ENCODE measurements around the gene CCDC82. TPM values are rescaled to one million over a fixed set of nuclear protein-coding genes. Genes with fewer than 3 reads are reported as not detected.

CCDC82 gene
- total RNA-seq, 1 donor from 2014 or later, result 25.5 TPM

DNA sequence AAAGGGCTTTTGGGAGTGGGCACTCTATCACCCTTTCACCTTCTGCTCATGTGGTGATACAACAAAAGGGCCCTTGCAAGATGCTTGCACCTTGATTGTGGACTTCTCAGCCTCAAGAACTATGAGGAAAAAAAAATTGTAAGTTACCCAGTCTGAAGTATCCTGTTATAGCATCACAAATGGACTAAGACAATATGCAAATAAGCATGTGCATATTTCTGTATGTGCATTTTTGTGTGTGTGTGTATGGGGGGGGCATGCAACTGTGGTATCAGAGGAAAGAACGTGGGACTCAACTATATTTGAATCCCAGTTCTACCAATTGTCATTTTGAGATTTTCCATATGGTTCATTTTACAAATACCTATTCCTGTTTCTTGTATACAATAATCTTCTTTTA lies 11.0 kb upstream of the CCDC82 start:
- H3K27me3 ChIP-seq (ENCODE audit: control insufficient read depth, insufficient read depth, low read length), result no peaks in the 10 kb centered on the region
- no peaks in the 10 kb centered on the region for H3K36me3 ChIP-seq (ENCODE audit: control insufficient read depth, insufficient read depth, low read length)
- no peak for DNase-seq (ENCODE audit: low read depth)
- TF ChIP-seq CTCF (IDR thresholded peaks at IDR 0.05; ENCODE audit: insufficient read depth, low read length, poor library complexity, severe bottlenecking), result no peak
- no peak overlapping the region for H3K4me3 ChIP-seq (ENCODE audit: low read depth, low read length)

DNA sequence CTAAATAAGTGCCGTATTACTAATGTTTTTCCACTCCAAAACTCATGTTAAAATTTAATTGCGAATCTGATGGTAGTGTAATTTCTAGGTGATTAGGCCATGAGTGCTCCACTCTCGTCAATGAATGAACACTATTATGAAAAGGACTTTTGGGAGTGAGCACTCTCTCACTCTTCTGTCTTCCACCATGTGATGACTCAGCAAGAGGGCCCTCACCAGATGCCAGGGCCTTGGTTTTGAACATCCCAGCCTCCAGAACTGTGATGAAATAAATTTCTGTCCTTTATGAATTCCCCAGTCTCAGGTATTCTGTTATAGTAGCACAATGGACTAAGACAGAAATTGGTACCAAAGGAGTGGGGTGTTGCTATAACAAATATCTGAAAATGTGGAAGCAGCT lies 8.2 kb upstream of the CCDC82 start:
- Histone ChIP-seq H3K36me3 (ENCODE audit: control insufficient read depth, insufficient read depth, low read length) (no peaks in the 10 kb centered on the region), H3K27me3 (ENCODE audit: control insufficient read depth, insufficient read depth, low read length) (no peaks in the 10 kb centered on the region), H3K4me3 (ENCODE audit: low read depth, low read length) (no peak overlapping the region)
- no peak for DNase-seq (ENCODE audit: low read depth)
- no peak for TF ChIP-seq CTCF (IDR thresholded peaks at IDR 0.05; ENCODE audit: insufficient read depth, low read length, poor library complexity, severe bottlenecking)

DNA sequence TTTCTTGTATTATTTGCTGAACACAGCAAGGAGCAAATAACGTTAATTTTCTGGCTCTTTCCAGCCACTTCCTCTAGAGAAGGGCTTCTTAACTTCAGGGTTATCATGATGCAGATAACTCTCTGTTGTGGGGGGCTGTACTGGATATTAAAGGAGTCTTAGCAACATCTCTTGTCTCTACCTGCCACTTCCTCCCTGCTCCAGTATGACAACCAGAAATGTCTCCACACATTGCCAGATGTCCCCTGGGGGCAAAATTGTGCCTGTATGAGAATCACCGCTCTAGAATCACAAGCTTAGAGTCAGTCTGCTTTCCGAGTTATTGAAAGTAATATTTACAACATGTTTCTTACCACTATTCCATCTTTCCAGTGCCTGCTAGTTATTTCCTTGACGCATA lies 6.9 kb upstream of the CCDC82 start:
- H3K4me3 ChIP-seq (ENCODE audit: low read depth, low read length), result no peak overlapping the region
- no peaks in the 10 kb centered on the region for H3K36me3 ChIP-seq (ENCODE audit: control insufficient read depth, insufficient read depth, low read length)
- no peak for DNase-seq (ENCODE audit: low read depth)
- no peaks in the 10 kb centered on the region for H3K27me3 ChIP-seq (ENCODE audit: control insufficient read depth, insufficient read depth, low read length)
- no peak for TF ChIP-seq CTCF (IDR thresholded peaks at IDR 0.05; ENCODE audit: insufficient read depth, low read length, poor library complexity, severe bottlenecking)

DNA sequence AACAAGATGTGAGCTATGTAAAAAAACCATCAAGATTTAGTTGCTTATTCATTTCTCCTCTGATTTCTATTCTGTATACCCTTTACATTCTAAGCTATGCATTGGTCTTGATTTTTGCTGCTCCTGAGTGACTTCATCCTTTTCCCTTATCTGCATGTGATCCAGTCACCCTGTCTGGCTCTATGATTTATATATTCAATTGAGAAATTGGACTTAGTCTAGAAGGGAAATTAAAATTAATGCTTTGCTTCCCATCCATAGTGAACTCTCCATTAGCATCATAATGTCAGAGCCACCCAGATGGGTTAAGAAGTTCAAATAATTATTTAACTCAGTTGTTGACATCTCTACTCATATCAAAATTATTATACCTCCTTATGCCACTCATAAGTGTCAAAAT lies 5.1 kb upstream of the CCDC82 start:
- Histone ChIP-seq H3K4me3 (ENCODE audit: low read depth, low read length) (no peak overlapping the region), H3K27me3 (ENCODE audit: control insufficient read depth, insufficient read depth, low read length) (no peaks in the 10 kb centered on the region), H3K36me3 (ENCODE audit: control insufficient read depth, insufficient read depth, low read length) (no peaks in the 10 kb centered on the region)
- DNase-seq (ENCODE audit: low read depth), result no peak
- no peak for TF ChIP-seq CTCF (IDR thresholded peaks at IDR 0.05; ENCODE audit: insufficient read depth, low read length, poor library complexity, severe bottlenecking)

- TF ChIP-seq CTCF (IDR thresholded peaks at IDR 0.05; ENCODE audit: insufficient read depth, low read length, poor library complexity, severe bottlenecking), result peak; percentile 67
- H3K27me3 ChIP-seq (ENCODE audit: control insufficient read depth, insufficient read depth, low read length), result no peaks in the 10 kb centered on the region
- no peaks in the 10 kb centered on the region for H3K36me3 ChIP-seq (ENCODE audit: control insufficient read depth, insufficient read depth, low read length)
- DNase-seq (ENCODE audit: low read depth), result no peak
- H3K4me3 ChIP-seq (ENCODE audit: low read depth, low read length), result no peak overlapping the region
These were observed 4.1 kb upstream of the CCDC82 start for GRCh38 chr11:96393753-96394348.

DNA sequence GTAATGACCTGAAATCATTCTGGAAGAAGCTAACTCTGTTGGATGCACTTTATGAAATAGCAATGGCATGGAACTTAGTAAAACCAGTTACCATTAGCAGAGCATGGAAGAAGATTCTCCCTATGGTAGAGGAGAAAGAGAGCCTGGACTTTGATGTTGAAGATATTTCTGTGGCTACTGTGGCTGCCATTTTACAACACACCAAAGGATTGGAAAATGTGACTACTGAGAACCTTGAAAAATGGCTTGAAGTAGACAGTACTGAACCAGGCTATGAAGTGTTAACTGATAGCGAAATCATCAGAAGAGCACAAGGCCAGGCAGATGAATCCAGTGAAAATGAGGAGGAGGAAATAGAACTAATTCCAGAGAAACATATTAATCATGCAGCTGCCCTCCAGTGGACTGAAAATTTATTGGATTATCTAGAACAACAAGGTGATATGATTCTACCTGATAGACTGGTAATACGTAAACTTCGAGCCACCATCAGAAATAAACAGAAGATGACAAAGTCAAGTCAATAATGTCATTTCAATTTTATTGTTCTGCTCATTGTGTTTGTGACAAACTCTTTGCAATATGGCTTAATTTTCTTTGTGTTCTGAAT lies 2.1 kb upstream of the CCDC82 start:
- Histone ChIP-seq H3K27me3 (ENCODE audit: control insufficient read depth, insufficient read depth, low read length) (no peaks in the 10 kb centered on the region), H3K36me3 (ENCODE audit: control insufficient read depth, insufficient read depth, low read length) (no peaks in the 10 kb centered on the region), H3K4me3 (ENCODE audit: low read depth, low read length) (no peak overlapping the region)
- DNase-seq (ENCODE audit: low read depth), result no peak
- no peak for TF ChIP-seq CTCF (IDR thresholded peaks at IDR 0.05; ENCODE audit: insufficient read depth, low read length, poor library complexity, severe bottlenecking)

Data from kidney epithelial cell (primary cell).